Measurements from ENCODE around the gene JAG1. TPM values are rescaled to one million over a fixed set of nuclear protein-coding genes. Genes with fewer than 3 reads are reported as not detected.

JAG1 gene
- polyA plus RNA-seq, 1 donor (not counting 4 experiments of a cell fraction or from before 2014, with no cell fraction given) = 84.2 TPM

- Histone ChIP-seq H3K4me2 (ENCODE audit: control insufficient read depth, extremely low read depth, insufficient read depth, low read depth, low read length) (peak overlapping the region; percentile 100), H4K20me1 (ENCODE audit: control insufficient read depth, extremely low read depth, insufficient read depth, low read length) (peaks cover 88% of the 10 kb centered on the region), H3K9ac (ENCODE audit: control insufficient read depth, extremely low read depth, insufficient read depth, low read length) (peak overlapping the region; percentile 97), H3K36me3 (ENCODE audit: control insufficient read depth in 2 of 2, extremely low read depth in 1 of 2, insufficient read depth in 2 of 2, low read length in 2 of 2) (peaks cover 39 to 81% of the 10 kb centered on the region in 2 experiments), H3K27ac (ENCODE audit: control insufficient read depth, insufficient read depth, low read length) (peak overlapping the region; percentile 94), H3K4me3 (ENCODE audit: control insufficient read depth in 2 of 3, extremely low read depth in 1 of 3, insufficient read depth in 2 of 3, low read depth in 1 of 3, low read length in 3 of 3) (peak overlapping the region; percentile 3 to 99 (median 99)), H2AFZ (ENCODE audit: control insufficient read depth, low read length) (no peak overlapping the region), H3K9me1 (ENCODE audit: control insufficient read depth, extremely low read depth, insufficient read depth, low read length) (peaks cover 3% of the 10 kb centered on the region), H3K27me3 (ENCODE audit: control insufficient read depth, extremely low read depth, insufficient read depth, low read length) (no peaks in the 10 kb centered on the region), H3K79me2 (ENCODE audit: control insufficient read depth, insufficient read depth, low read length) (peaks cover 100% of the 10 kb centered on the region), H3K4me1 (ENCODE audit: control insufficient read depth, extremely low read depth, insufficient read depth, low read length) (peaks cover 86% of the 10 kb centered on the region), H3K9me3 (ENCODE audit: control insufficient read depth, low read depth, low read length) (no peaks in the 10 kb centered on the region)
- dilution Hi-C loops (cut with MboI; ENCODE audit: extremely low pct_ligation_motif_present, low sequenced_read_pairs) = no loop called here
- FAIRE-seq = no peak
- no peak for TF ChIP-seq EZH2 (IDR thresholded peaks at IDR 0.05; ENCODE audit: low read length)
- no peak for TF ChIP-seq CTCF (optimal IDR thresholded peaks at IDR 0.05 in 1 of 3, IDR thresholded peaks at IDR 0.05 in 1 of 3, conservative IDR thresholded peaks at IDR 0.05 in 1 of 3; ENCODE audit: extremely low read depth in 1 of 3, insufficient read depth in 2 of 3, low read length in 3 of 3)
- no peak for DNase-seq (ENCODE audit: low read depth, low spot score)
These were observed 7.3 kb downstream of the JAG1 start for GRCh38 chr20:10666221-10667076.

DNA sequence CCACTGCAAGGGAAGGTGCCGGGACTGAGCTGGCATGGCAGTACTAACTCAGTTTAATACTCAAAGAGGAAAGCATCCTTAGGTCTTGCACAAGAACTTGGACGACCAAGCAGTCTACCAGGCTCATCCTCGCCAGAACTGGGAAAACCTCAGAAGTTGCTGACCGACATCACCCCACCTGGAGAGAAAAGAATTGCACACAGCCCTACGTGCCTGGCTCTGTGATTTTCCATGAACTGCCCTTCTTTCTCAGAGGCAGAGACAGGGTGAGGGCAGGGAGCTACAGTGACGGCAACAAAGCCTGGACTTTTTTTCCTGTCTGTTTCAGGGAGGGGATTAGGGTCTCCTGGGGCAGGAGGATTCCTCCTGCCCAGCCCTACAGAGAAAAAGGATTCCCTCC lies 8.0 kb downstream of the JAG1 start:
- Histone ChIP-seq H3K9me3 (ENCODE audit: control insufficient read depth, low read depth, low read length) (no peaks in the 10 kb centered on the region), H3K9me1 (ENCODE audit: control insufficient read depth, extremely low read depth, insufficient read depth, low read length) (peaks cover 4% of the 10 kb centered on the region), H3K4me3 (ENCODE audit: control insufficient read depth in 2 of 3, extremely low read depth in 1 of 3, insufficient read depth in 2 of 3, low read depth in 1 of 3, low read length in 3 of 3) (peak overlapping the region in 2 of 3 experiments; percentile 99), H3K4me1 (ENCODE audit: control insufficient read depth, extremely low read depth, insufficient read depth, low read length) (peaks cover 93% of the 10 kb centered on the region), H2AFZ (ENCODE audit: control insufficient read depth, low read length) (no peak overlapping the region), H3K4me2 (ENCODE audit: control insufficient read depth, extremely low read depth, insufficient read depth, low read depth, low read length) (peak overlapping the region; percentile 100), H4K20me1 (ENCODE audit: control insufficient read depth, extremely low read depth, insufficient read depth, low read length) (peaks cover 90% of the 10 kb centered on the region), H3K27me3 (ENCODE audit: control insufficient read depth, extremely low read depth, insufficient read depth, low read length) (no peaks in the 10 kb centered on the region), H3K9ac (ENCODE audit: control insufficient read depth, extremely low read depth, insufficient read depth, low read length) (peak overlapping the region; percentile 97), H3K79me2 (ENCODE audit: control insufficient read depth, insufficient read depth, low read length) (peaks cover 100% of the 10 kb centered on the region), H3K27ac (ENCODE audit: control insufficient read depth, insufficient read depth, low read length) (peak overlapping the region; percentile 94), H3K36me3 (ENCODE audit: control insufficient read depth in 2 of 2, extremely low read depth in 1 of 2, insufficient read depth in 2 of 2, low read length in 2 of 2) (peaks cover 42 to 83% of the 10 kb centered on the region in 2 experiments)
- no peak for TF ChIP-seq EZH2 (IDR thresholded peaks at IDR 0.05; ENCODE audit: low read length)
- FAIRE-seq (peak; percentile 81), DNase-seq (ENCODE audit: low read depth, low spot score) (no peak)
- dilution Hi-C loops (cut with MboI; ENCODE audit: extremely low pct_ligation_motif_present, low sequenced_read_pairs) = no loop called here
